Left forelimb (tissue), 1 donor: ENCODE measurements around the gene OR4D11.
"Not testable (repeated sequence)": the region's sequence is repeated elsewhere in the genome, so short reads cannot be mapped to it uniquely, and the experiment has no call there.

Experiments
- DNase-seq: peaks from one replicate; pipeline ENCODE4 v3.0.0-alpha.2; 2018; ENCODE audit warnings: low spot score

The OR4D11 gene

DNA sequence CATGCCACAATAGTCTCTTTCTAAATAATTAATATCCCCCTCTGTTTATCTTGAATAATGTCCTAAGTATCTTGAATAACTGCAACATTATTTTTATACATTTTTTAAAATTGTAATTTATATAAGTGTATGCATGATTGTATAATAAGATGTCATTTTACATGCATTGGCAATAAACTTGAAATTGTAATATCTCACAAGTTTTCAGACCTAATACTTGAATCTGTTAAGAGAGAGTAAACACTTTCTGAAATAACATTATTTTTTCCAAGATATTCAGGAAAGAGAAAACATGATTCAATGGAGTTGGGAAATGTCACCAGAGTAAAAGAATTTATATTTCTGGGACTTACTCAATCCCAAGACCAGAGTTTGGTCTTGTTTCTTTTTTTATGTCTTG lies at the start of gene OR4D11:
Gene OR4D11 (plus strand): TSS at position 301 of the 400 bp plus-strand sequence. CDS start 0 bp downstream, at position 301.
- DNase-seq: no peak

- no peak for DNase-seq
Observed at GRCh38 chr11:59456661-59457060, 46.7 kb upstream of the OR4D11 start, which contains the start of gene OR4D6. Gene OR4D6 (plus strand): TSS chr11:59456961. CDS start chr11:59456961, 0 bp downstream.

DNA sequence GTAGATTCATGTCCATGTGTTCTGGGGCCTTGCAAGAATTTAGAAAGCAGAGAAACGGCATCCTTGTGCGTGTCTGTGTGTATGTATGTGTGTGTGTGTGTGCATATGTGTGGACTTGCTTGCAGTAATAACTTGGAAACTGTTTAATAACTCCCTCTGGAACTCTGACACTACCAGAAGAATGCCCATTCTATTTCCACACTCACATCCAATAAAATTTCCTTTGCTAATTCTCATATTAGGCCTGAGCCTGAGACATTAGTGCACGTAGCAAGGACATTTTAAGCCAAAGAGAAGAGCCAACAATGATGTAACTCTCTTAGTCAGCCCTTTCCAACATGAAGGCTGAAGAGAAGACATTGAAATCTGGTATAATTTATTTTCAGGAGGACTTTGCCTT lies 43.5 kb upstream of the OR4D11 start:
- DNase-seq: no peak

- no peak for DNase-seq
Observed at GRCh38 chr11:59463190-59463641, 40.2 kb upstream of the OR4D11 start.

GRCh38 chr11:59473015-59473414 lies 30.4 kb upstream of the OR4D11 start, which contains the start of gene OR4D10:
Gene OR4D10 (plus strand): TSS chr11:59473315. CDS start chr11:59477430, 4,115 bp downstream.
- no peak for DNase-seq

DNA sequence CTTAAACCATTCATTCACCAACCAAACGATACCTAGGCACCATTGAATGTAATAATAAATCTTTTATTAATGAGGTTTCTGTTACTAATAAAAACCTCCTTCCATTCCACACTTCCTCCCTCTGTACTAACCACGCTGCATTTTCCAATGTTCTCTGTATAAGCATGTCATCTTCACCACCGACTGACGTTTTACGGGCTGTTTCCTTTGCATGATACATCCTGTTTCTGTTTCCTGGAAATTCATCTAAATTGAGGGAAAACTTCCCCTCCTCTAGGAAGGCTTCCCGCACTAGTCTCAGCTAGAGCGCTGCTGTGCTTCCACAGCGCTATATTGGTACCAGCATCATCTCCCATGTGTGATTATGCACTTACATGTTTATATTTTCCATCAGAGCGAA lies 28.2 kb upstream of the OR4D11 start:
- no peak for DNase-seq

- DNase-seq: no peak
Observed at GRCh38 chr11:59479906-59480305, 23.5 kb upstream of the OR4D11 start.

DNA sequence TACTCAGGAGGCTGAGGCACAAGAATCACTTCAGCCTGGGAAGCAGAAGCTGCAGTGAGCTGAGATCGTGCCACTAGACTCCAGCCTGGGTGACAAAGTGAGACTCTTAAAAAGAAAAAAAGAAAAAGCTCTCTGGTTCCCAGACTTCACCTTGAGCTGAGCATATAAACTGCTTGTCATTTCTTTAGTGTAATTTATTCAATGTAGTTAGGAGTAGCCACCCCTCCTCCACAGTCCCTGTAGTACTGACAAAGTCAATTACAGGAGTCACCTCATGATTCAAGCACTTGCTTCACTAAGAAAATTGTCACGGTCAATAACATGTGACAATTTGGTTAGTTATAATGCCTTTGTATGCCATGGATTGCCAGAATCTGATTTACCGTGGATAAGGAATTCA lies 23.0 kb upstream of the OR4D11 start:
- DNase-seq: no peak

GRCh38 chr11:59501931-59502330 lies 1.4 kb upstream of the OR4D11 start:
- no peak for DNase-seq

GRCh38 chr11:59510941-59511589 lies 7.7 kb downstream of the OR4D11 start, which contains the start of gene OR4D9:
Gene OR4D9 (plus strand): TSS chr11:59511539. CDS start chr11:59514913, 3,374 bp downstream.
- no peak for DNase-seq

- DNase-seq: no peak
Observed at GRCh38 chr11:59511675-59512074, 8.3 kb downstream of the OR4D11 start.

- DNase-seq: not testable (repeated sequence)
Observed at GRCh38 chr11:59520139-59520538, 16.8 kb downstream of the OR4D11 start.

DNA sequence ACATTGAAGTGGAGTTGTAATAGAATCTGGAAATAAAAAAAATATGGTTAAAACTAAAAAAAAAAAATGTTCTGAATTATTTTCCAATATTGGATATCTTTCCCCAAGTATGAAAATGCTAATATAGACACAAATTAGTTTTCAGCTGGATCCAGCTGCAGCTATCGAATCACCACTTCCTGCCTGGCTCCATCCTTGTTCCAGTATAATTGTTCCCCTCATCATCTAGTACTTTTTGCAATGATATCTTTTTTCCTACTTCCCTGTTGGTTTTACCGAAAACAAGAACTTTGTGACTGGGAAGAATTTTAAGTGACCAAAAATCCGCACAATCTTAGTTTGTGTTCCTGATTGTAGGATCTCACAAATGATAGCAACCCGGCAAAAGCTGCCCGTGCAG lies 17.4 kb downstream of the OR4D11 start:
- no peak for DNase-seq

DNA sequence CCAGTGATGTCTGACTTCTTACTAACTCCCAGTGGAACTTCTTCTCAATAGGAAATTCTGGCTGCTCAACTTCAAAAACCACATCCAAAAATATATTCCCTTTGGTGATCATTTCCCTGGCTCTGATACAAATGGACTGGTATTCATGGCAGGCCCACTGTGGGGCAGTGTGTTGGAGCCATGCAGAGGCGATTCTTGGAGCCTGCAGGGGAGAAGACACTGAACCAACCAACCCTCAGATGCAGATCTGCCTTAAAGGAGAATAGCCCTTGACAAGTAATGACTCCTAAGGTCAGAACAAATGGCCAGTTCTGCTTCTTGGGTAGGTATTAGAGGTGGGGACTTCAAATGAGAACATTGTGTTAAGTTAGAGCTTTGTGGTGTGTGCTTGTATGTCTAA lies 20.2 kb downstream of the OR4D11 start:
- no peak for DNase-seq

DNA sequence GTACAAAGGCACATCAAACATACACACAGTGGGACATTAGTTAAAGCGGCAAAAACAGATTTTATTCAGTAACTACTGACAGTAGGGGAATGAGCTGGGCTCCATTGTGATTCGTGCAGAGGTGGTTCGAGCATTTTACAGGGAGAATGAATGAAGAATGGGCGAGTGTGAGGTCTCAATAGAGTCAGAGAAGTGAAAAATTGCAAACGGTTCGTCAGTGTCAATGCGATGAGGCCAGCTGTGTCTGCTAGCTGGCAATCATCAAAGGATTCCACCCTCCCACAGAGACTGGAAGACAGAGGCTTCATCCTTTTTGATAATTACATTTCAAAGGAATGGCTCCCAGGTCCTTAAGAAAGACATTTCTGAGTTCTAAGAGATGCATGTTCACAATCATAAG lies 25.3 kb downstream of the OR4D11 start:
- no peak for DNase-seq

DNA sequence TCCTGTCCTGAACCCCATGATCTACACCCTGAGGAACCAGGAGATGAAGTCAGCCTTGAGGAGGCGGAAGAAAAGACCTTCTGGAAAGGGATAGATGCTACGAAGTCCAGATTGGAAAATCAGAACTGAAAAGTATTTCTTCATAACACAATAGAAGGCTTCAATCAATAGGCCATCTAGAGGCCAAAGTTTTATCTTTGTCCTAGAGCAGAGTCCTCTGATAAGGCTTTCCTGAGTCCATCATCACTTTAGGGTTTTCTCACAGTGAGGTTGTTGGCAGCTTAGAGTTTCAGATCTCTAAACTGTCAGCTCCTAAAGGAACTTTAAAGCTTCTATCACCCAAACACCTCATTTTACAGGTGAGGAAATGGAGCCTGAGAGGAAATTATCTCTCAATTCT lies 29.2 kb downstream of the OR4D11 start:
- no peak for DNase-seq

DNA sequence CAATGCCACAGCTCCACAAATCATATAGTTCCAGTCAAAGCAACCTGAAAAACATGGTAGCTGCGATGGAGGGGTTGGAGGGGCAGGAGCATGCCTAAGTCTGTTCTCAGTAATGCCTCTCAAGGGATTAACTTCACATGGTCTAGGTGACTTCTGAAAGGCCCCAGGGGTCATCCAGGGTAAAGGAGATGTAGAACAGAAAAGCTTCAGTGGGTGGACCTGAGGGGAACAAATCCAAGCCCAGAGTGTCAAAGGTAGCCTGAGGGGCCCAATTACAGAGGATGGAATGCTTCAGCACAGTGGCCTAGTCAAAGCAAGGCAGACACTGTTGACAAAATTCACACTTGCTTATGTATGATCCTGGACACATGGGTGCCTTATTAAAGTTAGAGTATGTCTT lies 31.3 kb downstream of the OR4D11 start:
- DNase-seq: no peak

- no peak for DNase-seq
Observed at GRCh38 chr11:59542142-59542810, 38.9 kb downstream of the OR4D11 start.

GRCh38 chr11:59543713-59544112 lies 40.3 kb downstream of the OR4D11 start:
- DNase-seq: not testable (repeated sequence)

GRCh38 chr11:59544869-59545178 lies 41.4 kb downstream of the OR4D11 start:
- DNase-seq: no peak

DNA sequence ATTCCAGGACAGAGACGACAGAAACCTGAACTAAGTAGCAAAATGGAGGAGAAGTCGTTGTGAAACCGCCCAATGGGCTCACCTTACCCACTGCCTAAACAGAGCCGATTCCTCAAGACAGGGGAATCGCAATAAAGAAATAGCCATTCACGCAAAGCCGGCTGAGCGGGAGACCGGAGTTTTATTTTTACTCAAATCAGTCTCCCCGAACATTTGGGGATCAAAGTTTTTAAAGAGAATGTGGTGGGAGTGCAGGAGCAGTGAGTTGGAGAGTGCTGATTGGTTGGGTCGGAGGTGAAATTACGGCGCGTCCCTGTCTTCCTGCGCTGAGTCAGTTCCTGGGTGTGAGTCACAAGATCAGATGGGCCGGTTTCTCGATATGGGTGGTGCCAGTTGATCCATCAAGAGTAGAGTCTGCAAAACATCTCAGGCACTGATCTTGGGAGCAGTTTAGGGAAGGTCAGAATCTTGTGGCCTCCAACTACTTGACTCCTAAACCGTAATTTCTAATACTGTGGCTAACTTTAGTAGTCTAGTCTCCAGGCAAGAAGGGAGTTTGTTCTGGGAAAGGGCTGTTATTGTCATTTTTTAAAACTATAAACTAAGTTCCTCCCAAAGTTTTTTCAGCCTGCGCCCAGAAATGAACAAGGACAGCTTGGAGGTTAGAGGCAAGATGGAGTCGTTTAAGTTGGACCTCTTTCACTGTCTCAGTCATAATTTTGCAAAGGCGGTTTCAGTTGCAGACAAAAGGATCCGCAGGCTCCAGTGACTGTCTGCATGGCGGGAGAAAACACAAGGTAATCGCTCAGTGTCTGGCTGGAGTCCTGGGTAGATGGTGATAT lies 42.0 kb downstream of the OR4D11 start:
- no peak for DNase-seq

DNA sequence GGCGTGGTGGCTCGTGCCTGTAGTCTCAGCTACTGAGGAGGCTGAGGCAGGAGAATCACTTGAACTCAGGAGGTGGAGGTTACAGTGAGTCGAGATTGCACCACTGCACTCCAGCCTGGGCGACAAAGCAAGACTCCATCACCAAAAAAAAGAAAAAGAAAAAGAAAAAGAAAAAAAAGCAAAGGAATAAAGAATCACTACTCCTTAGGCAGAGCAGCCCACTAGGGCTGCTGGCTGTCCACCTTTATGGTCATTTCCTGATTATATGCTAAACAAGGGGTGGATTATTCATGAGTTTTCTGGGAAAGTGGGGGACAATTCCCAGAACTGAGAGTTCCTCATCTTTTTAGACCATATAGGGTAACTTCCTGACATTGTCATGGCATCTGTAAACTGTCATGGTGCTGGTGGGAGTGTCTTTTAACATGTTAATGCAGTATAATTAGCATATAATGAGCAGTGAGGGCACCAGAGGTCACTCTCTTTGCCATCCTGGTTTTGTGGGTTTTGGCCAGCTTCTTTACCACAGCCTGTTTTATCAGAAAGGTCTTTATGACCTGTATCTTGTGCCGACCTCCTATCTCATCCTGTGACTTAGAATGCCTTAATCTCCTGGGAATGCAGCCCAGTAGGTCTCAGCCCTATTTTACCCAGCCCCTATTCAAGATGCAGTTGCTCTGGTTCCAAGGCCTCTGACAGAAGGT lies 44.4 kb downstream of the OR4D11 start:
- DNase-seq: not testable (repeated sequence)
